NCI-H1417 (cell line): ENCODE measurements around the gene MSI2.
"Not testable (repeated sequence)": the region's sequence is repeated elsewhere in the genome, so short reads cannot be mapped to it uniquely, and the experiment has no call there.

ENCODE experiments used
- DNase-seq, 3 experiments: peaks; one replicate each; lab custom pipeline; 2025; lab: John Stamatoyannopoulos, UW

The MSI2 gene

DNA sequence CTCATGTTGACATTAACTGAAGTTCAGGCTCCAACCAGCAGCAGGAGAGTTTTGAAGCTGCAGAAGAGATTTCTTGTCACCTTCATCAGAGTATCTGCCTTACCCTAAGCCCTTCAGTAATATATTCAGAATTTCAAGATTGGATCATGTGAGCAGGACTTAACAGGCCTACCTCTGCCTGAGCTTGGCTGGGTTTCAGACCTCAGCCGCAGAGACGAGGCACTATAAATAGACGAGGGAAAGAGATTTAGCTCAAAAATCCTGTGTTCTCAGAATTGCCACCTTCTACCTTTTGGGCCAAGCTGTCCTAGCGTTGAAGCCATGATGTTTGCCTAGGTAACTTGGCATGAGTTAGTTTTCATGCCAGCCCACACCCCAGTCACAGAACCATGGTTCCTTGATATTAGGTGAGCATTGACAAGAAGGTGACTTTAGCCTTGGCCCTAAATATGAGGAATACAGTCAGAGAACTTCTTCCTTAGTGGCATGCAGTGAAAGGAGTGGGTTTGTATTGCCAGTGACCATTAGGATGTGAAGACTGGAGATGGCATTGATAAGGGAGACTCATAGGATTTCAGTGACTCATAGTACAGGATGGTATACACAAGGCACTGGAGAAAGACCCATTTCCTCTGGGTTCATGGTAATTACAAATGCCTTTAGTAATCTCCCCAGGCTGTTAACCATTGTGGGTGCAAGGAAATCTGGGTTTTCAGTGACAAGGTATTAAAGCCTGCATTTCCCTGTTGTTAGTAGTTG lies 224.3 kb downstream of the MSI2 start:
- DNase-seq: no peak

GRCh38 chr17:57481910-57482391 lies 225.6 kb downstream of the MSI2 start:
- DNase-seq: no peak

- no peak for DNase-seq
These were observed 226.3 kb downstream of the MSI2 start for GRCh38 chr17:57482657-57483056.

DNA sequence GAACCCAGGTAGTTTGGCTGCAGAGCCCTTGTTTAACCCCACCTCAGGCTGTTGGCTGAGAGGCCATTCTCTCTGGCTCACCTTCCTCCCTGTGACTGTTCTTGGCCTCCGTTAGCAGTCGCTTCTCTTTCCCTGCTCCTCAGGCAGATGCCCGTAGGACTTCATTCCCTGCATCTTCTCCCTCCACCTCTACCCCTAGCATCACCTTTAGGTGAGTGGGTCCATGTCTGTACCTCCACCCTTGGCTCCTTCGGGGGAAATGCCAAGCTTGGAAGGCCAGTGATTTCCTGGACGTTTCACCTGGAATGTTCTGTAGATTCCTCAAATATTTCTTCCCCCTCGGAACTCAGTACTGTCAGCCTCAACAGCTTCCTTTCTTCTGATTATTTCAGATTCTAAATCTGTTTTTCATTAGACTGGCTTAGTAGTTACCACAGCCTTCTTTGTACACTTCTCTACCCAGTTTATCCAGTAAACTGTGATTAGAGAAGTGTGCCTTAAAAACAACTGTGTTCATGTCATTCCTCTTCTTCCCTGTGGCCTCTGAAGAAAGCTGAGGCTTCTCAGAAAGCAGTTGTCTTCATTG lies 227.9 kb downstream of the MSI2 start:
- DNase-seq: no peak

DNA sequence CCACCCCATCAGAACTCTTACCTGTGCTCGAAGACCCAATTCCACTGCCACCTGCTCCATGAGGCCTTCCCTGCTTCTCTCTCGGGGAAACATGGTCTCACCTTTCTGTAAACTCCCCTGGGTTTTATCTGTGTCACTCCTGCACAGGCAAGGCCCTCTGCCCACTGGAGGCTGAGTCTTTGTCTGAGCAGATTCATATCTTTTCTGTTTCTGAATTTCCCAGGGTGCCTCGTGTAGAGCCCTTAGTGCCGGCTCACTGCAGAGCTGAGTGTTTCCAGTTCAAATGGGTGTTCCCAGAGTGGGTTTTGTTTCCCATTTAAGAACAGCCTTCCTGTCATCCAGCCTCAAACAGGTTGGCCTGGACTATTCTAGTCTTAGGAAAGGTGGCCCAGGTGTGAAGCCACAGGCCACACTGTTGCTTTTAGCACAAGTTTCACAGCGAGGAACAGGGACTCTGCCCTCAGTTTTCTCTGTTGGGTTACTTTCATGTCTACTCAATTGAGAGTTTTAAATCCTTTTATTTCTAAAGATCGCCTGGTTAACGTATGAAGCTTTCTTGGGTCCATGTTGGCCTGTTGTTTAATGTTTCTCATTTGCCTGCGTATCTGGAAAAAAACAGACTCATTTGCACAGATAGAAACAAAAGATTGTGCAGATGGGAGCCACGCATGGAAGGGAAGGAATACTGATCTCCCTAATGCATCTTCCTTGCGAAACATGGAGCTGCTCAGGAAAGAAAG lies 228.7 kb downstream of the MSI2 start:
- peak in 1 of 3 experiments; percentile 94 for DNase-seq

DNA sequence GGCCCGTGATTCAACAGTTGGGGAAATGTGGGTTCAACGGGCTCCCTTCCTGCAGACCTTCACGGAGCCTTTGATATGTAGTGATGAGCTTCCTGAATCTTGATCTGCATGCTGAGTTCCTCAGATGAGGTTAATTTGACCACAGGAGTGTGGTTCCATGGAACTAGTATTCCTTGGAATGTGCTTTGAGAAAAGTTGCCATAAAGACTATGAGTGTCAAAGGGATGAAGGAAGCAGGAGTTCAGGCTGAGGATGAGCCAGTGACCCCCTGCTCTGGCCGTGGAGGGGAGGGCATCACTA lies 229.2 kb downstream of the MSI2 start:
- DNase-seq: no peak

DNA sequence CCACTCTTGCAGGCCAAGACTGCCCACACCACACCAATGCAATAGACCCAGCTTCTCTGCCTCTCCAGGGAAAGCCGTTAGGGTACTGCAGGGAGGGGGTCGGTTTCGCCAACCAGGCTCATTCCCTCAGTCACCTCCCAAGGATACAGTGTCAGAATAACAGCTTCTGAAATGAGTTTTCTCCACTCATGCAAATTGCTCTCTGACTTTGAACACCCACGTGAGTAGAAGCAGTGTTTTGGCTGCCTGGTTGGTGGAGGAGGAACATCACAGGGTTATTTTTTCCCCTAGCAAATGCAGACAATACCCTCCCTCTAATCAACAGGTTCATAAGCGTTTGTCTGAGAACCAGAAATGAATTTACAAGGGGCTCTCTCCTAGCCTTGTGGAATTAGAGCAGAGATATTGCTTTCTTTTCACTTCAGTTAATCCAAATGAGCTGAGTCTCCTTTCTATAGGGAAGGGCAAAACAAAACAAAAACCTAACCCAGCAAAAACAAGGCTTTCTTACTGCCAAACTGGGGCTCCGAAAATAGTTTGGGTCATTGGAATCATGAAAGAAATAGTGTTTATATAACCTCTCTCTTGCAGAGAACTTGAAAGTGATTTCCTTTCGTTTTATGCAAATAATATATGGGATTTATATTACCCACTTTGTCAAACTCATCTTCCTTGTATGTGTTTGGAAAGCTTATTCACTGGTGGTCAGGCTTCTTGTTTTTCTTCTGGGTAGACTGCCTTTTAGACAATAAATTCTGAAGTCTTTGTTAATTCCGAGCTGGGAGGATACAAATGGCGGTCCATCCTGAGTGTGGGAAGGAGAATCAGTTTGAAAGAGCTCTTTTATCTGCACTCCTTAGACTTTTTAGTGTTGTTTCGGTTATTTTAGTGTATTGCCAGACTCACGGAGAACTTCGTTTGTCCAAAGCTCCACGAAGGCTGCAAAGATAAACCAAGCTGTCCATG lies 229.9 kb downstream of the MSI2 start:
- no peak for DNase-seq

DNA sequence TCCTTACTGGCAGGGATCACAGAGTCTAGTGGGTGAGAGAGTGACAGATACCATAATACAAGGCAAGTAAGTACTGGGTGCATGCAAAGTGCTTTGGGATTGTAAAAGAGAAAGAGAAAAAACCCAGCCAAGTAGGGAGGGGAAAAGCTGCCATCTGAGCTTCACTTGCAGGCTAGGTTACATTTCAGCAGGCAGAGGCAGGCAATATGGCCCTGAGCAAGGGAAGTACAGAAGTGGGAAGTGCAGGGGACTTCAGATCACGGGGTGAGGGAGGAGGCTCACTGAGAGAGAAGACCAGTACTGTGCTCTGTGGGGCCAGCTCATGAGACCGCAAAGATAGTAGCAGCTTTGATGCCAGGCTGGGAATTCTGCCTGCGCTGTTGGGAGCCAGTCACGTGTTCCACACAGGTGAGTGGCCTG lies 230.6 kb downstream of the MSI2 start:
- DNase-seq: no peak

DNA sequence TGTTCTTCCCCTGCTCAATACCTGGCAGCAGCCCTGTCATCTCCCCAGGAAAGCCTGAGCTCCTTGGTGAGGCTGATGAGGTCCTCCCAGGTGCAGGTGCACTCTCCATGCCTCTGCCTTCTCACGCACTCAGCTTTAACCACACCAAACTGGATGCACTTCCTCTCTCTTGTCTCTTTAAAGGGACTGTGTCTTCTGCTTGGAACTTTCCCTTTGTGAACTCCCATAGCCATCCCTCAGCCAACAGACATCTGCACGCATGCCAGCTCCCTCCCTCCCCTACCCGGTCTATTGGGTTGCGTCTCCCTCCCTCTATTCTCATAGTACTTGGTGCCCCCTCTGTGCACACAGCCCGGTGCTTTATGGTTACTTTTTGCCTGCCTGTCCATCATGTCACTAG lies 231.2 kb downstream of the MSI2 start:
- peak in 1 of 3 experiments; percentile 26 for DNase-seq

- DNase-seq: peak in 1 of 3 experiments; percentile 53
These were observed 232.5 kb downstream of the MSI2 start for GRCh38 chr17:57488856-57489255.

DNA sequence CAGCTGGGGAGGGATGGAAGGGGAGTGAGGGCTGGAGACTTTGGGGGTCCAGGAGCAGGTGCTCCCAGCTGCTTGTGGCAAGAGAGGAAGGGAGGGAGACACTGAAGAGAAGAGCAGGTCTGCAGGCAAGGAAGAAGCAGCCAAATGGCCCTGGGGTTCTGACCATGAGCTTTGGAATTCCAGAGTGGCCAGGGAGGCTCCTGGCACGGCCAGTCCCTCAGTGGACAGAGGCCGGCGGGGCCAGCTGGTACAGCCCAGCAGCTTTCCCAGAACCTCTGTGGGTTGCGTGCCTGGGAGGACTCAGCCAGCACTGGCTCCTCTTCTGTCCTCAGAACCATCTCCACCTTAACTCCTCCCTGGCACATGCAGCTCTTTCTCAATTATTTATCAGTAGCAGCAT lies 233.0 kb downstream of the MSI2 start:
- DNase-seq: no peak

- DNase-seq: no peak
These were observed 234.0 kb downstream of the MSI2 start for GRCh38 chr17:57490111-57490845.

DNA sequence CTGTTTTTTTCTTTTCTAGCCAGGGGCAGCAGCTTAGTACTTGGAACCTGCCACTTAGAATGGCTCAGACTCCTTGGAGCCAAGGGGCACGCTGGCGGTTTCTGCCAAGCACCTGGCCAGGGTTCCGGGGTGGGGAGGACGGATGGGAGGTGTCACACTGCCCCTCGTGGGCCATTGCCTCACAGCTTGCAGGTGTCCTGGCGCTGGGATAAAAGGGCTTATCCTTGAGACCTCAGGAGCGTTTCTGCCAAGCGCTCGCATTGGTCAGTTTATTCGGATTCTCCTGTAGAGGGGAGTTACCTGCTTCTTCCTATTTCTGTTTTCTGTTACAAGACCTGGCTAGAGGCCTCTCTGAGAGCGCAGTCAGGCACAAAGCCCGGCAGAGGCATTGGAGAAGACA lies 234.6 kb downstream of the MSI2 start:
- no peak for DNase-seq

DNA sequence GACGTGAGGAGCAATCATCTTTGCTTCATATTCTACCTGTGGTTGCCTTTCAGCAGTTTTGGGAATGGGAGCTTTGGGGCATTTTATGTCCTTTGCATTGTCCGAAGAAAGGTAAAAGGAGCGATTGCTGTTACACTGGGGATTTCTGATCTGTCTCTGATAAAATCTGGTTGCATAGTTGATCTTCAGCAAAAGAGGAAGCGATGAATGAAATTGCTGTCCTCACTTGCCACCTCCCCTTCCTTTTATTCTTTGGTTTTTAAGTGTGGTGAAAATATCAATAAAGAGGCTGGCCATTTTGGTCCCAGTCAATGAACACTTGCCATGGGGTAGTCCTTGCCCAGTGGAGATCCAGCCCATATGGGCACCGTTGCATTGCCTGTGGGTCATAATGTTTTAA lies 236.8 kb downstream of the MSI2 start:
- DNase-seq: no peak

DNA sequence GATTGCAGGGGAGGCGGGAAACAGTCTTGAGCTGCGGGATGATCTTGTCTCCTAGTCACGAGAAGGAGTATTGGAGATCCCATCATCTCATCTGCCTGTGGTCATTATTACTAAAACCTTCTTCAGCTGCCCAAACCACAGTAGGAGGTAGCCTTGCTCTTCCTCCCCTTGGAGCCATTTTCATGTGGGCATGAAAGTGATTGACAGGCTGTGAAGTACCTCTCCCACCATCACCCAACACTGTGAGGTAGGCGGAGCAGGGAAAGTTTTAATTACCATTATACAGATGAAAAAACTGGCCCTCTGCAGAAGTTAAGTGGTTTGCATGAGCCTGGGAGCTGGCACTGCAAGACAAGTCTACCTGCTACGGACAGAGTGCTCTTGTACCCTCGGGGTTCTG lies 237.3 kb downstream of the MSI2 start:
- DNase-seq: no peak

DNA sequence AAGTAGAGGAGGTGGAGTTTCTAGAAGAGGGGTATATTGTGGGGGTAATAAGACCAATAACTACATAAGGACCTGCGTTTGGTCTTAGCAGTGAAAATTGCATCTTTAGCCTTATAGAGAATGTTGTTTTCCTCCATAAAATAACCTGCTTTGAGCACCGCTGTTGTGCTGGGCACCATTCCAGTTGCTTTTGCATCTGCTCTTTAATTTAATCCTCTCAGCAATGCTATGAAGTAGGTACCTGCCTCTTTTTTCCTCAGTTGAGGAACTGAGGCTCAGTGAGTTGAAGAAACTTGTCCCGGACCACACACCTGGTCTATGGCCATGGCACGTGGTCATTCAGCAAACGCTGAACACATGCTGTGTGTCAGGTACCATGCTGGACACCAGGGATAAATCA lies 238.1 kb downstream of the MSI2 start:
- no peak for DNase-seq

DNA sequence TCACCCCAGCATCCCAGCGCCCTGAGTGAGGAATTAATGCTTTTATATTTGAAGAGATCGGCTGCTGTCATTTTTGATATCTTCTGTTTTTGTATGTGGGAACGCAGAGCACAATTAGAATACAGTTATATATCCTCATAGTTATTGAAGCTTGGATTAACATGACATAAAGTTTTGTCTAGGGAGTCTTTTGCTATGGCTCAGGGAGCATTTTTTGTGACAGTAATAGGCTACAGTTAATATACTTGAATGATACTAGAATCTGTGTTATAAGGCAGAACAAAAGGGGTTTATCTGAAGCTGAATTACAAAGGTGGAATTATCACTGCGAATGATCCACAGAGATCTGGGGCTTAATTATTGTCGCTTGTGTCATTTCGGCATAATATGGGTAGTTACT lies 239.4 kb downstream of the MSI2 start:
- no peak for DNase-seq

- DNase-seq: peak in 1 of 3 experiments; percentile 54
These were observed 240.1 kb downstream of the MSI2 start for GRCh38 chr17:57496382-57496781.

DNA sequence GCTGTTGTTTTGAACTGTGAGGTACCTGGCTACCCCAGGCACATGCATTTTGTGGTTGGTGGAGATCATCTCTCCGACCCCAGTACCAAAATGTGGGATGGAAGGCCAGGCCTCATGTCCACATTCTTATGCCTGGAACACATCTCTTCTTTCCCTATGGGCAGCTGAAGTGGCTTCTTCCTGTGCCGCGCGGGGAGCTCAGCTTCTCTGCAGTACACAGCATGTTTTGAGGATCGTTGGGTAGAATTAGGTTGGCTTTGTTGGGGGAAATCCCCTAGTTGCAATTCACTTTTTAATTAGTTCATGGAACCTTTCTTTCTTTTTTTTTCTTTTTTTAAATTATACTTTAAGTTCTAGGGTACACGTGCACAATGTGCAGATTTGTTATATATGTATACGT lies 242.1 kb downstream of the MSI2 start:
- DNase-seq: no peak

GRCh38 chr17:57499221-57499620 lies 242.9 kb downstream of the MSI2 start:
- DNase-seq: not testable (repeated sequence)

- peak in 1 of 3 experiments; percentile 22 for DNase-seq
These were observed 243.3 kb downstream of the MSI2 start for GRCh38 chr17:57499648-57500049.
